Endothelial cell of umbilical vein (primary cell): ENCODE data around the gene MICAL3. TPM values are rescaled to one million over a fixed set of nuclear protein-coding genes. Genes with fewer than 3 reads are reported as not detected.

Experiments
- BruUV-seq: library from RNA; stranded (reverse); fragments of 400-500 nt; replicated peaks from 2 replicates; lab custom pipeline; 2021; lab: Mats Ljungman, UMichigan
- CTCF ChIA-PET: fragments of 300-600, 350-600 bp; sonication (Branson Sonifier 250); formaldehyde crosslinking; loops from one replicate; lab custom pipeline; 2021; ENCODE audit warnings: antibody characterized with exemption, inconsistent platforms; lab: Charles Lee
- POLR2A ChIA-PET: fragments of 300-600, 350-600 bp; sonication (Branson Sonifier 250); formaldehyde crosslinking; loops from one replicate; lab custom pipeline; 2021; ENCODE audit warnings: antibody characterized with exemption, inconsistent platforms; lab: Charles Lee
- DNase-seq: peaks from one replicate; pipeline ENCODE4 v3.0.0-alpha.2; 2011; ENCODE audit warnings: low read depth, low spot score
- FAIRE-seq: peaks from 2 replicates; lab custom pipeline; 2011; peaks lifted over from hg19 to GRCh38; lab: Jason Lieb, UNC
- H2AFZ ChIP-seq: 2 replicates; pipeline ENCODE4 v1.6.0; 2012; ENCODE audit warnings: low read depth, low read length, control low read depth, inconsistent platforms
- H3K27ac ChIP-seq: 2 replicates; pipeline ENCODE4 v1.5.1; 2011; ENCODE audit warnings: low read depth, mild to moderate bottlenecking, control low read depth, low read length, moderate library complexity; ENCODE audit not compliant: insufficient read depth
- H3K27me3 ChIP-seq, 2 experiments: 2 replicates each; pipeline versions ENCODE4 v1.6.0 to v1.6.1; 2011; ENCODE audit warnings: low read length in 2 of 2, mixed read lengths in 1 of 2; ENCODE audit not compliant: control insufficient read depth in 2 of 2, insufficient read depth in 2 of 2
- H3K36me3 ChIP-seq, 2 experiments: 2 replicates in 1 of 2; 3 replicates in 1 of 2; pipeline ENCODE4 v1.5.1; 2011; ENCODE audit warnings: low read length in 2 of 2, mild to moderate bottlenecking in 1 of 2, moderate library complexity in 1 of 2; ENCODE audit not compliant: control insufficient read depth in 2 of 2, insufficient read depth in 2 of 2; ENCODE audit errors: extremely low read depth in 1 of 2
- H3K4me1 ChIP-seq: 3 replicates; pipeline ENCODE4 v1.5.1; 2011; ENCODE audit warnings: mild to moderate bottlenecking, low read length; ENCODE audit not compliant: control insufficient read depth, insufficient read depth; ENCODE audit errors: extremely low read depth
- H3K4me2 ChIP-seq: 2 replicates; pipeline ENCODE4 v1.6.1; 2011; ENCODE audit warnings: low read length, control low read depth, mixed read lengths; ENCODE audit not compliant: insufficient read depth
- H3K4me3 ChIP-seq, 3 experiments: fragments of 200-600 bp in 1 of 3; sonication (generic), shearing (Covaris generic) in 1 of 3; replicated peaks in 1 of 3; 2 replicates each; pipeline ENCODE4 v1.5.1; 2011 to 2016; ENCODE audit warnings: control low read depth in 3 of 3, low read length in 3 of 3, mild to moderate bottlenecking in 2 of 3, inconsistent platforms in 1 of 3, low read depth in 1 of 3, moderate library complexity in 1 of 3; ENCODE audit not compliant: insufficient read depth in 1 of 3
- H3K79me2 ChIP-seq: 2 replicates; pipeline ENCODE4 v1.6.0; 2012; ENCODE audit warnings: low read length, inconsistent platforms; ENCODE audit not compliant: control insufficient read depth, insufficient read depth
- H3K9ac ChIP-seq: replicated peaks from 2 replicates; pipeline ENCODE3; 2011; ENCODE audit warnings: low read length, control low read depth; ENCODE audit not compliant: insufficient read depth; ENCODE audit errors: extremely low read depth
- H3K9me1 ChIP-seq: replicated peaks from 3 replicates; pipeline ENCODE4 v1.6.0; 2011; ENCODE audit warnings: mild to moderate bottlenecking, low read length; ENCODE audit not compliant: control insufficient read depth, insufficient read depth; ENCODE audit errors: extremely low read depth
- H3K9me3 ChIP-seq: replicated peaks from 2 replicates; pipeline ENCODE4 v1.5.1; 2012; ENCODE audit warnings: low read length, inconsistent platforms; ENCODE audit not compliant: control insufficient read depth, insufficient read depth
- H4K20me1 ChIP-seq: replicated peaks from 2 replicates; pipeline ENCODE3; 2011; ENCODE audit warnings: mild to moderate bottlenecking, low read length; ENCODE audit not compliant: control insufficient read depth, insufficient read depth; ENCODE audit errors: extremely low read depth
- FOS ChIP-seq: IDR thresholded peaks from 2 replicates; pipeline ENCODE4 v1.6.1; 2011; ENCODE audit warnings: mild to moderate bottlenecking, low read length, moderate library complexity, borderline replicate concordance; ENCODE audit not compliant: insufficient read depth
- GATA2 ChIP-seq: IDR thresholded peaks from 2 replicates; pipeline ENCODE4 v1.7.0; 2011; ENCODE audit warnings: low read depth, mild to moderate bottlenecking, moderate library complexity, mixed read lengths, low read length; ENCODE audit not compliant: insufficient read length, insufficient read depth
- JUN ChIP-seq: IDR thresholded peaks from 2 replicates; pipeline ENCODE4 v1.6.1; 2011; ENCODE audit warnings: borderline replicate concordance, low read depth; ENCODE audit not compliant: insufficient read length, insufficient read depth
- POLR2A ChIP-seq: IDR thresholded peaks from 2 replicates; pipeline ENCODE4 v1.6.1; 2012; ENCODE audit warnings: low read depth, mild to moderate bottlenecking, control low read depth, low read length
- POLR2AphosphoS5 ChIP-seq: IDR thresholded peaks from 2 replicates; pipeline ENCODE4 v1.6.1; 2012; ENCODE audit warnings: low read depth, mild to moderate bottlenecking, control low read depth, low read length, moderate library complexity; ENCODE audit not compliant: insufficient read depth
- dilution Hi-C: fragments of 300-500 bp; cut with MboI; formaldehyde crosslinking; loops from one replicate; pipeline ENCODE4 v1.15.0; 2019; ENCODE audit warnings: low sequenced_read_pairs; ENCODE audit not compliant: extremely low pct_ligation_motif_present
- intact Hi-C: fragments of 100-400 bp; cut with micrococcal nuclease; formaldehyde crosslinking; loops from one replicate; pipeline ENCODE4 v1.10.0; 2022
- polyA plus RNA-seq, 4 experiments: library from polyadenylated mRNA; depleted of rRNA in 3 of 4; stranded (reverse) in 3 of 4; unstranded in 1 of 4; fragments of >200 nt; gene quantifications; 2 replicates each; pipeline versions ENCODE4 v1.2.1 to v1.2.3, GENCODE V29; 2011 to 2012; ENCODE audit warnings: missing spikeins in 1 of 4
- total RNA-seq: library from RNA; stranded (reverse); gene quantifications from 2 replicates; pipeline ENCODE4 v1.2.3, GENCODE V29; 2021
- TF ChIP-seq, protein P1 (sequence below): IDR thresholded peaks from 2 replicates; pipeline ENCODE4 v1.6.1; 2011; ENCODE audit not compliant: insufficient read depth, insufficient read length
- TF ChIP-seq, protein P2 (sequence below), 2 donors: IDR thresholded peaks; 1 replicate in 1 of 2; 2 replicates in 1 of 2; pipeline ENCODE4 v1.5.1; 2011; ENCODE audit warnings: low read length in 2 of 2, mild to moderate bottlenecking in 2 of 2, moderate library complexity in 2 of 2, control low read depth in 1 of 2, inconsistent platforms in 1 of 2, low read depth in 1 of 2; ENCODE audit not compliant: insufficient read depth in 1 of 2; ENCODE audit errors: extremely low read depth in 1 of 2

Gene MICAL3
- total and polyA plus RNA-seq, 2 donors (not counting 3 experiments of a cell fraction or from before 2014, with no cell fraction given), result 14.5 to 63.7 TPM

DNA sequence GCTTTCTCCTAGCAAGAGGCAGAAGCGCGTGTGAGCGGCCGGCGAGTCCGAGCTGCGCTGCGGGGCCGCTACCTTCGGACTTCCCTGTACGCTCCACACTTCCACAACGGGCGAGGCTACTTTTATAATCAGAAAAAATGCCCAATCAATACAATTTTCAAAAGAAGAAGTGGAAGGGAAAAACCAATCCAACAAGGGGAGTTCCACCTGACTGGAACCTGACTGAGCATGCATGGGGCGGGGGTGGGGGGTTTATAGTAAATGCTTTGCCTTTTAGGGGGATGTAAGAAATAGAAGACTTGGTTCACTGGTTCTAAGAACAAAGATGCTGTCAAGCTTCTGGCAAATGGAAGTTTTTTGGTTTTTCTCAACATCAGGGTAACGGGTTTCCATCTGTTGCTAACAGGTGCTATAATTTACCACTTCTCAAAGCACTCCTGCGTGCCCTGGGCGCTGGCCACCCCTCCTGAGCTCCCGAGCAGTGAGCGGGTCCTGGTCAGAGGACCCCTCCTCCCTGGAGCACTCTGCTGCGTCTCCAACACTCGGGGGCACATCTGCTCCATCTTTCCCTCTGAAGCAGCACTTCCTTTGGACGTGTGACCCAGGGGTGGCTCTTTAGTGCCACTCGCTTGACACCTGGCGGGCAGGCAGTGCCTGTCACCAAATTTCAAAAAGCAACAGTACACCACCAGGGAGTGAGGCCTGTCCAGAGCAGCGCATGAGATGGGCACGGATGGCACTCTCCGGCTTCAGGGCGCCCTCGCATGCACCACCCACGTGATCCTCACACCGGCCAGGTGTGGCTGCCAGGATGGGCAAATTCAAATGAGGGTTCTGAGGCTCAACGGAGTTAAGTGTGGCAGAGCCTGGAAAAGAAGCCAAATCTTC, 228.5 kb downstream of the MICAL3 start:
- FAIRE-seq, result no peak
- no peaks in the 10 kb centered on the region for H3K79me2 ChIP-seq
- H3K36me3 ChIP-seq, result no peaks in the 10 kb centered on the region
- POLR2A ChIA-PET, result no interaction called here
- no peaks in the 10 kb centered on the region for H3K9me1 ChIP-seq
- TF ChIP-seq POLR2AphosphoS5 (no peak), GATA2 (no peak), FOS (no peak), POLR2A (no peak), JUN (no peak)
- TF ChIP-seq, protein P1, sequence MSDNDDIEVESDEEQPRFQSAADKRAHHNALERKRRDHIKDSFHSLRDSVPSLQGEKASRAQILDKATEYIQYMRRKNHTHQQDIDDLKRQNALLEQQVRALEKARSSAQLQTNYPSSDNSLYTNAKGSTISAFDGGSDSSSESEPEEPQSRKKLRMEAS, result no peak
- TF ChIP-seq, protein P2, sequence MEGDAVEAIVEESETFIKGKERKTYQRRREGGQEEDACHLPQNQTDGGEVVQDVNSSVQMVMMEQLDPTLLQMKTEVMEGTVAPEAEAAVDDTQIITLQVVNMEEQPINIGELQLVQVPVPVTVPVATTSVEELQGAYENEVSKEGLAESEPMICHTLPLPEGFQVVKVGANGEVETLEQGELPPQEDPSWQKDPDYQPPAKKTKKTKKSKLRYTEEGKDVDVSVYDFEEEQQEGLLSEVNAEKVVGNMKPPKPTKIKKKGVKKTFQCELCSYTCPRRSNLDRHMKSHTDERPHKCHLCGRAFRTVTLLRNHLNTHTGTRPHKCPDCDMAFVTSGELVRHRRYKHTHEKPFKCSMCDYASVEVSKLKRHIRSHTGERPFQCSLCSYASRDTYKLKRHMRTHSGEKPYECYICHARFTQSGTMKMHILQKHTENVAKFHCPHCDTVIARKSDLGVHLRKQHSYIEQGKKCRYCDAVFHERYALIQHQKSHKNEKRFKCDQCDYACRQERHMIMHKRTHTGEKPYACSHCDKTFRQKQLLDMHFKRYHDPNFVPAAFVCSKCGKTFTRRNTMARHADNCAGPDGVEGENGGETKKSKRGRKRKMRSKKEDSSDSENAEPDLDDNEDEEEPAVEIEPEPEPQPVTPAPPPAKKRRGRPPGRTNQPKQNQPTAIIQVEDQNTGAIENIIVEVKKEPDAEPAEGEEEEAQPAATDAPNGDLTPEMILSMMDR (IDR thresholded peaks at IDR 0.05; ENCODE audit: extremely low read depth in 1 of 2, insufficient read depth in 1 of 2, low read depth in 1 of 2, low read length in 2 of 2), result no peak
- no peaks in the 10 kb centered on the region for H3K4me1 ChIP-seq
- no peaks in the 10 kb centered on the region for H3K27me3 ChIP-seq
- BruUV-seq, result no TSS peak
- H4K20me1 ChIP-seq, result no peaks in the 10 kb centered on the region
- H2AFZ ChIP-seq, result no peak overlapping the region
- intact Hi-C loops, result no loop called here
- H3K9ac ChIP-seq, result no peak overlapping the region
- dilution Hi-C loops, result no loop called here
- CTCF ChIA-PET, result no interaction called here
- H3K9me3 ChIP-seq, result no peaks in the 10 kb centered on the region
- no peak overlapping the region for H3K4me2 ChIP-seq
- H3K4me3 ChIP-seq, result no peak overlapping the region
- DNase-seq, result no peak
- H3K27ac ChIP-seq, result no peak overlapping the region
